HG03060 (cell line): ENCODE data around the gene ADAM11.
"Not testable (repeated sequence)": the region's sequence is repeated elsewhere in the genome, so short reads cannot be mapped to it uniquely, and the experiment has no call there.

ENCODE experiments used
- ATAC-seq: cut with Tn5 transposase; IDR thresholded peaks from one replicate; pipeline ENCODE4 v1.9.1; 2021; ENCODE audit warnings: low read depth, moderate number of reproducible peaks; ENCODE audit not compliant: unreplicated experiment

ADAM11 gene

DNA sequence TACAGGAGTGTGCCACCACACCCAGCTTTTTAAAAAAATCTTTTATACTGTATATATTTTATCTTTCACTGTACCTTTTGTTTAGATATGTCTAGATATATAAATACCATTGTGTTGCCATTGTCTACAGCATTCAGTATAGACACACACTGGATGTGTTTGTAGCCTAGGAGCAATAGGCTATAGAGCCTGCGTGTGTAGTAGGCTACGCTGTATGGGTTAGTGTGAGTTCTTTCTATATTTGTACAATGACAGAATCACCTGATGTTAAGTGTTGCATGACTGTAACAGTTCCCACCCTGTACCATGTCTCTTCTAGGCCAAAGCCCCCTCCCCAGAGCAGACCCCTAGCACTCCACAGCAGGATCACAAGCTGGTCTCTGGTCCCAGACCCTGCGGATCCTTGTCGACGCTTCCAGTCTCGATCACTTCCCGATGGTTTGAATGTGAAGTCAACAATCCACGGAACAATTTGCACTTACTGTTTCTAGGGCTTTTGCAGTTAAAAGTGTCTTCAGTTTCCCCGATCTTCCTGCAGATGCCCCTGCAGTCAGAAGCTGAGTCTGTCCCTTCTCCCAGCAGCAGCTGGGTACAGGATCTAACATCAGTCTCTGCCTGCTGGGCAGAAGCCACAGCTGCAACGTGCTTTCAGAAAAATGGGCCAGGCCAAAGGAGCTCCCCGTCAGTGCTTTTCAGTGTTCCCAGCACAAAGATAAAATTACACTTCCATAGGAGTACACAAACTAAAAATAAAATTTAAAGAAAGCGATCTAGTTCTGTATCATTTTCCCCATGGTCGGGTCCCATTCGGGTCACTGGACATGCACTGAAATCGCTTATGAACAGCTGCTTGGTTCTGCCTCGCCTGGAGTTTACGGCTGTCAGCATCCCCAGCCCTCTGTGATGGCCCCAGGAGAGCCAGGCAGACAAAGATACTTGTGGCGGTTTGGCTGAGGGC lies 35.4 kb downstream of the ADAM11 start:
- ATAC-seq = no peak

- ATAC-seq = no peak
Observed at GRCh38 chr17:44794851-44795413, 36.1 kb downstream of the ADAM11 start.

DNA sequence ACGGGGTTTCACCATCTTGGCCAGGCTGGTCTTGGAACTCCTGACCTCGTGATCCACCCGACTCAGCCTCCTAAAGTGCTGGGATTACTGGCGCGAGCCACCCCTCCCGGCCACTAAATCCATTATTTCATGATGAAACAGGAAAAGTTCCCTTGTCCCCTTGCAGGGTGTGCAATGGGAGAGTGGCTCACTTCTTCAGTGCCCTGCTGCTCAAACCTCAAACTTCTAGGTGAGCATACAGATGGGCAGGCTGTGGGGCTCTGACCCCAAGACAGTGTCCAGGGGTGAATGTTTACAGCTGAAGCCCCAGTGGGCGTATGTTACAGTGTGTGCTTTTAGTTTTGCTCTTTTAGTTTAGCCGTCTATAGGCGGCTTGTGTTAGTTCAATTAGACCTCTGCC lies 36.6 kb downstream of the ADAM11 start:
- ATAC-seq = no peak

DNA sequence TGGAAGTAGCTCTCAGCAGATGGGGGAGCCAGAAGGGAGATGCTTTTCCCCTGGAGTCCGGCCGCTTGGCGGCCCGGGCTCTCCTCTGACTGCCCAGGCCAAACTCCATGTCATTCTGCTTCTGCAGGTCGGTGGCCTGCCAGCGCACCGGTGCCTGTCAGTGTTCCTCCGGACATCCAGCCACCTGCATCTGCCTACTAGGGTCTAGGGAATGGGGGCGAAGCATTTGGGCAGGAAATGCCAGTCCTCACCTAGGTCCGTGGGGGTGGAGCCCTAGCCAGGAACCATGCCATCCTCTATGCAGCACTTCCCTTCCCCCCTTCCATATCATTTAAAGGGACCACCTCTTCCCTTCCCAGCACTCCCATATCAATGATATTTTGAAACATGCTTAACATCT lies 37.1 kb downstream of the ADAM11 start:
- no peak for ATAC-seq

GRCh38 chr17:44796731-44797130 lies 37.9 kb downstream of the ADAM11 start:
- ATAC-seq = no peak

- ATAC-seq = no peak
Observed at GRCh38 chr17:44797802-44798201, 39.0 kb downstream of the ADAM11 start.

GRCh38 chr17:44798356-44798755 lies 39.6 kb downstream of the ADAM11 start:
- no peak for ATAC-seq

GRCh38 chr17:44801880-44802279 lies 43.1 kb downstream of the ADAM11 start:
- ATAC-seq = no peak

- no peak for ATAC-seq
Observed at GRCh38 chr17:44804302-44805089, 45.7 kb downstream of the ADAM11 start.

DNA sequence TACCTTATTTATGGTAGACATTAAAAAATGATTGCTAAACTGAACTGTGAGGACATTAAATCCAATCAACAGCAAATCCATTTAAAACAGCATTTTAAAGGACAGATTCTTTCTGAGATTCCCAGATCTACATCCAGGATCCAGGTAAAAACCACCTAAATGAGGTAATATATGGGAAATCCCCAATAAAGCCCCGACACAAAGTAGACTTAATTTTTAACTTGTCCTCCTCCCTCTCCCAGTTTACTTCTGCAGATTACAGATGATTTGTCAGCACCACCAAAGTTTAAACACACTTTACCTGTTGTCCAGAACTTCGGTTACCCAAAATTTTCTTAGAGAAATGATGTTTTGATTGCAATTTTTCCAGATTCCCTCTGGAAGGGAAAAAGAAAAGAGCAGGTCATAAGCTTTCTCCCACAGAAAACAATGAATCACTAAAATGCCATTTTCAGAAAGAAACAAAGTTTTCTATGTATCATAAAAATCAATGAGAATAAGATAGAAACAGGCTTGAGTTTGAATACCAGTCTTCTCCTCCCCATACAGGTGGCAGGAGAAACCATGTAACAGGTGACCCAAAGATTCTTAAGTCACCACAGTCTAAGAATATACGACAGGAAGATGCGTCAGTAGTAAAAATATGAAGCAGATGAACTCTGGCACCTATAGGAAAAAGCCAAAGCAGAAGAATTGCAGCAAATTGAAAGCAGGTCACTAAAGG lies 48.5 kb downstream of the ADAM11 start:
- ATAC-seq = no peak

- ATAC-seq = no peak
Observed at GRCh38 chr17:44807817-44808155, 49.0 kb downstream of the ADAM11 start.

GRCh38 chr17:44808156-44808555 lies 49.4 kb downstream of the ADAM11 start:
- no peak for ATAC-seq

DNA sequence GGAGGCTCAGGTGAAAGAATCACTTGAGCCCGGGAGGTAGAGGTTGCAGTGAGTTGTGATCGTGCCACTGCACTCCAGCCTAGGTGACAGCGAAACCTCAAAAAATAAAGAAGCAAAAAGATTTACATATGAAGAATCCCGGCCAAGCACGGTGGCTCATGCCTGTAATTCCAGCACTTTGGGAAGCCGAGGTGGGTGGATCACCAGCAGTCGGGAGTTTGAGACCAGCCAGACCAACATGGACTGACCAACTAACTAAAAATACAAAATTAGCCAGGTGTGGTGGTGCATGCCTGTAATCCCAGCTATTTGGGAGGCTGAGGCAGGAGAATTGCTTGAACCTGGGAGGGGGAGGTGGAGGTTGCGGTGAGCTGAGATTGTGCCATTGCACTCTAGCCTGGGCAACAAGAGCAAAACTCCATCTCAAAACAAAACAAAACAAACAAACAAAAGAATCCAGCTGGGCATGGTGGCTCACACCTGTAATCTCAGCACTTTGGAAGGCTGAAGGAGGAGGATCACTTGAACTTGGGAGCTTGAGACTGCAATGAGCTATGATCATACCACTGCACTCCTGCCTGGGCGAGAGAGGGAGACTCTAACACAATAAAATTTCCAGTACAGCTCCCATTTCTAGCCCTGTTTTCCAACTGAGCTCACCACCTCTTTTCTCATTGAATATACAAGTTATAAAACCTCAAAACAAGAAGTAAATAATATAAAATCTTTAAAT lies 50.0 kb downstream of the ADAM11 start:
- ATAC-seq = not testable (repeated sequence)

- ATAC-seq = no peak
Observed at GRCh38 chr17:44812263-44812662, 53.5 kb downstream of the ADAM11 start.

DNA sequence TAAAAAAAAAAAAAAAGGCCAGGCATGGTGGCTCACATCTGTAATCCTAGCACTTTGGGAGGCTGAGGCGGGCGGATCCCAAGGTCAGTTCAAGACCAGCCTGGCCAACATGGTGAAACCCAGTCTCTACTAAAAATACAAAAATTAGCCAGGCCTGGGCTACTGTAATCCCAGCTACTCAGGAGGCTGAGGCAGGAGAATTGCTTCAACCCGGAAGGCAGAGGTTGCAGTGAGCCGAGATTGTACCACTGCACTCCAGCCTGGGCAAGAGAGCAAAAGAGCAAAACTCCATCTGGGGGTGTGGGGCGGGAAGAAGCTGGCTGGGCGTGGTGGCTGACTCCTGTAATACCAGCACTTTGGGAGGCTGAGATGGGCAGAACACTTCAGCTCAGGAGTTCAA lies 59.7 kb downstream of the ADAM11 start:
- not testable (repeated sequence) for ATAC-seq

DNA sequence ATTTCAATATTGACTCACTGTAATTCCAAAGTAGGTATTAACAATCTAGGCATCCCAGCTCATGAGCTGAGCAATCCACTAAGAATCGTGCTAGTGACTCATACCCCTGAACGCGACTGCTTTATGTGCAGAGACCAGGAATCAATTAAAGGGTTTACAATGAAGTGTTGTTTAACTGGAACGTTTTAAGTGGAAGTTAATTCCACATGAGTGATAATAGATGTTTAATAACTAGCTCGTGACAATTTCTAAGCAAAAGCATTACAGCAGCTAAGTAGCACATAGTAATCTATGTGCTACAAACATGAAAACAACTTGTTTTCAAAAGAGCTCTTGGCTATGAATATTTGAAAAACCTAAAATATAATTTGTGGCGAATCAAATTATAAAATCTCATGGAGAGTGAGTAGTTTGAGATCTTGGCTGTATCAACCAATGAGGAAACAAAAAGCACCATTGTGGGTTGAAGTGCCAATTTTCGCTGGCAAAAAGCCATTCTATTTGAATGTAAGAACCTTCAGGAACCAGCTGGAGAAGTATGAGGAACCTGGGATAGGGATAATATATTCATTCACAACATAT lies 61.9 kb downstream of the ADAM11 start:
- ATAC-seq = no peak

DNA sequence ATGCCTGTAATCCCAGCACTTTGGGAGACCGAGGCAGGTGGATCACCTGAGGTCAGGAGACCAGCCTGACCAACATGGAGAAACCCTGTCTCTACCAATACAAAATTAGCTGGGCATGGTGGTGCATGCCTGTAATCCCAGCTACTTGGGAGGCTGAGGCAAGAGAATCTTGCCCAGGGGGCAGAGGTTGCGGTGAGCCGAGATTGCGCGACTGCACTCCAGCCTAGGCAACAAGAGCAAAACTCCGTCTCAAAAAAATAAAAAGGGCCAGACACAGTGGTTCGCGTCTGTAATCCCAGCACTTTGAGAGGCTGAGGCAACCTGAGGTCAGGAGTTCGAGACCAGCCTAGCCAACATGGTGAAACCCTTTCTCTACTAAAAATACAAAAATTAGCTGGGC lies 66.4 kb downstream of the ADAM11 start:
- ATAC-seq = not testable (repeated sequence)

DNA sequence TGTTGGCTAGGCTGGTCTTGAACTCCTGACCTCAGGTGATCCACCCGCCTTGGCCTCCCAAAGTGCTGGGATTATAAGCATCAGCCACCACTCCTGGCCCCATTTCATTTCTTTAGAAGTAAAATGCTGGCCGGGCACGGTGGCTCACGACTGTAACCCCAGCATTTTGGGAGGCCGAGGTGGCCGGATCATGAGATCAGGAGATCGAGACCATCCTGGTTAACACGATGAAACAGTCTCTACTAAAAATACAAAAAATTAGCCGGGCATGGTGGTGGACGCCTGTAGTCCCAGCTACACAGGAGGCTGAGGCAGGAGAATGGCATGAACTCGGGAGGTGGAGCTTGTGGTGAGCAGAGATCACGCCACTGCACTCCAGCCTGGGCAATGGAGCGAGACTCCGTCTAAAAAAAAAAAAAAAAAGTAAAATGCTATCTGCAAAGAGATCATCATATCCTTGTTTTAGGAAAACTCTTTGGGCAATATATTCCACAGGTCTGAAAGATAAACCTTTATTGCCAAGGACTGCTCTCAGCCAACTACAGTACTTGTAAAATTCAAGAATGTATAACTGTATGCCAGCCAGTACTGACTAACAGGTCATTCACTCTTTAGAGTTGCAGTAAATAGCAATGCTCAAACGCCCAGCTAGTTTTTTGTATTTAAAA lies 67.5 kb downstream of the ADAM11 start:
- no peak for ATAC-seq

DNA sequence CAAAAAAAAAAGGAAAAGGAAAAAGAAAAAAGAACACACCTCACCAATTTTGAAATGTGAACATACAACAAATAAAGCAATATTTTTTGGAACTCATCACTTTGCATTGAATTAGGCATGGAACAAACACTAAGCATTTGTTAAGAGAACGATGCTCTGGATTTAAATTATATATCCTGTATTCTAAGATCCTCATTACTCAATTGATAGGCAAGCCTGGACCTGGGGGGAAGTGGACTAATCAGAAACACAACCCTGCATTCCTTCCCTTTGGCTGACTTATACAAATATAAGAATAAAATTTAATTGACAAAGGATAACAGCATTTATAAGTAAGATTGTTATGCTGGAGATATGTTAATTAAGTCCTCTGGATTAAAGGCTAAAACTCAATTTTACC lies 69.1 kb downstream of the ADAM11 start:
- ATAC-seq = no peak
